ENCODE data around the gene SYNGR3.
A peak's percentile ranks its signal among the peaks of the same experiment; 100 is the strongest.
"Not testable (repeated sequence)": the region's sequence is repeated elsewhere in the genome, so short reads cannot be mapped to it uniquely, and the experiment has no call there.

Gene SYNGR3

DNA sequence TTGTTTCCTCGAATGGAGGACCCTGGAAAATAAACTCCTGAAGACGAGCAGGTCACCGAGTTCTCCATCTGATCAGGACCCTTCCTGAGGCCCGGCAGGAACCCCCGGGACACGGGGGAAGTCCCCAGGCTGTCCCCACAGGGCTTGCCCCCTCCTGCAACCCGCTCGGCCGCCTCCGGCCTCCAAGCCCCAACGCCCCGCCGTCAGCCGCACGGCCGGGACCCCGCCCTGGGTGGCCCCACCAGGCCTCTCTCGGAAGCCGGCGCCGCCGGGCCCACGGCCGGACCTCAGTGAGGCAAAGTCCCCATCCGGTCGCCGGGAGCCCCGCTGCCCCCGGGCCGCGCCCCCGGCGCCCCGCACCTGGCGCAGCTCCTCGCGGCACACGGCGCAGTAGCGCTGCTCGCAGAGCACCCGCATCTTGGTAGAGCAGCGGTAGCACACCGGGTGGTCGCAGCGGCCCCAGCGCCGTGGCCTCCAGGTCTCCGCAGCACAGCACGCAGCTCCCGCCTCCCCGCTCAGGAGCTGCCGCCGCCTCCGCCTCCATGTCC lies 19.5 kb downstream of the SYNGR3 start:
- DNase-seq = peak; percentile 29 to 35

DNA sequence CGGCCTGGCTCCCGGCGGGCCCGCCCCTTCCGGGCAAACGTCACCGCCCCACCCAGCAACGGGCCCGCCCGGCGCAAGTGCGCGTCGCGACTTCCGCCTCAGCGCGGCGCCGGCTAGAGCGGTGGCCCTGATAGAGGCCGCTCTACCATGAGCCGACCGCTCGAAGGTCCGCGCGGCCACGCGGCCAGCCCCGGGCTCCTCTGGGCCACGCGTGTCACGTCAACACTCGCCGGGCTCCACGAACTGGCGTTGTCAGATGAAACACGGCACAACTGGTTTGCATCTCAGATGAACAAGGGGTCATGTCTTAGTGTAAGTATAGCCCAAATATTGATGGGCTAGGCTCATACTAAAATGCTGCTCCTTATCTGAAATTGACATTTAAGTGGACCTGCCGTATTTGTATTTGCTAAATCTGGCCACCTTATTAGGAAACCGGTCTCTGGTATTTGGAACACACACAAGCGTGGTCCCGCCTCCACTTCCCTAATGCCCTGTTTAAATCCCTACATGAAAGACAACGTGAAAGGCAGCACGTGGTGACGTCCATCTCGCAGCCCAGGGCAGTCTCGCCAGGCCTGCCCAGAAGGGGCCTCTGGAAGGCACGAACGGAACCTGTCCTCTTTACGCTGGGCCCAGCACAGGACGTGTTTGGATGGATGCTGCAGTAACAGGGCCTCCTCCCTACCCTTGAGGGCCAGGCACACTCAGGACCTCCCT lies 20.2 kb downstream of the SYNGR3 start, which contains the start of gene ZNF598:
Gene ZNF598 (minus strand): TSS at position 31 of the 720 bp plus-strand sequence.
- peak; percentile 80 to 87 for DNase-seq

DNA sequence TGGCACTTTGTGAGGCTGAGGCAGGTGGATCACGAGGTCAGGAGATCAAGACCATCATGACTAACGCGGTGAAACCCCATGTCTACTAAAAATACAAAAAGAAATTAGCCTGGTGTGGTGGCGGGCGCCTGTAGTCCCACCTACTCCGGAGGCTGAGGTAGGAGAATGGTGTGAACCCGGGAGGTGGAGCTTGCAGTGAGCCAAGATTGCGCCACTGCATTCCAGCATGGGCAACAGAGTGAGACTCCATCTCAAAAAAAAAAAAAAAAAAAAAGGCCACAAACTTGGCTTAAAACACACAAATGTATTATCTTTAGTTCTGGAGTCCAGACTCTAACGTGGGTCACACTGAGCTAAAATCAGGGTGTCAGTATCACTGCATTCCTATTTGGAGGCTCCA lies 22.0 kb downstream of the SYNGR3 start:
- DNase-seq = not testable (repeated sequence)

DNA sequence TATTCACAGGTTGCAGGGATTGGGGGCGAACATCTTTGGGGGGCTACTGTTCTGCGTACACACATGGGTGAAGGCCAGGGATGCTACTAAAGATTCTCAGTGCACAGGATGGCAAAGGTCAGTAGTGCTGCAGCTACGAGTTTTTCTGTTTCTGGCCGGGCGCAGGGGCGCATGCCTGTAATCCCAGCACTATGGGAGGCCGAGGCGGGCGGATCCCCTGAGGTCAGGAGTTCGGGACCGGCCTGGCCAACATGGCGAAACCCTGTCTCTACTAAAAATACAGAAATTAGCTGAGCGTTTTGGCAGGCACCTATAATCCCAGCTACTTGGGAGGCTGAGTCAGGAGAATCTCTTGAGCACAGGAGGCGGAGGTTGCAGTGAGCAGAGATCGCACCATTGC lies 23.8 kb downstream of the SYNGR3 start:
- DNase-seq = no peak

DNA sequence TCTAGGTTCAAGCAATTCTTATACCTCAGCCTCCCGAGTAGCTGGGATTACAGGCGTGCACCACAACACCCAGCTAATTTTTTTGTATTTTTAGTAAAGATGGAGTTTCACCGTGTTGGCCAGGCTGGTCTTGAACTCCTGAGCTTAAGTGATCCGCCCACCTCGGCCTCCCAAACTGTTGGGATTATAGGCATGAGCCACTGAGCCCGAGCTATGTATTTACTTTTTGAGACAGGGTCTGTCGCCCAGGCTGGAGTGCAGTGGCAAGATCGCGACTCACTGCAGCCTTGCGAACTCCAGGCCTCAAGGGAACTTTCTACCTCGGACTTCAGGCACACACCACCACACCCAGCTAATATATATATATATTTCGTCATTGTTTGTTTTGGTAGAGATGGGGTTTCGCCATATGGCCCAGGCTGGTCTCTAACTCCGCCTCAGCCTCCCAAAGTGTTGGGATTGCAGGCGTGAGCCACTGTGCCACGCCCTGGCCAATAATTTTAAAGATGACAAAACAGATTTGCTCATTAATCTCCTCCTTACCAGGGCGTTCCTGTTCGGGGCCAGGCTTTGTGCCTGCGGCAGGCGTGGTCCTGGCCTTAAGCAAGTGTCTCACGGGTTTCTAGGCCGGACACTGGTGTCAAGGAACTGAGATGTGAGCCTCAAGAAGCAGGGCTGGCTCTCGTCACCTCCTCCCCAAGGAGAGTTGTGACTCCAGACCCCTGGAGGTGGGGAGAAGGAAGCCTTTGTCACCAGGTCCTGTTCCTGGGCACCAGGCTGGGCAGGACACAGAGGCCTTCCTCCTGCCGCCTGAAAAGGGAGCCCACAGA lies 25.6 kb downstream of the SYNGR3 start:
- DNase-seq = peak; percentile 70 to 78

DNA sequence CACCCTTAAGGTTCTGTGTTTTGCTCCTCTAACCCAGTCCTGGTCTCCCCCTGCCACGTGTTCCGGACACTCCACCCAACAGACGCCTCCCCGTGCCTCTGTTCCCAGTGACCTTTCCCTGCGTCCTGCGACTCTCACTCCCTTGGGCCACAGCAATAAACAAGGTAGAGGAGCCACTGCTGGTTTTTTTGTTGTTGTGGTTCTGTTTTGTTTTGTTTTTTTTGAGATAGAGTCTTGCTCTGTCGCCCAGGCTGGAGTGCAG lies 26.1 kb downstream of the SYNGR3 start:
- DNase-seq = no peak

DNA sequence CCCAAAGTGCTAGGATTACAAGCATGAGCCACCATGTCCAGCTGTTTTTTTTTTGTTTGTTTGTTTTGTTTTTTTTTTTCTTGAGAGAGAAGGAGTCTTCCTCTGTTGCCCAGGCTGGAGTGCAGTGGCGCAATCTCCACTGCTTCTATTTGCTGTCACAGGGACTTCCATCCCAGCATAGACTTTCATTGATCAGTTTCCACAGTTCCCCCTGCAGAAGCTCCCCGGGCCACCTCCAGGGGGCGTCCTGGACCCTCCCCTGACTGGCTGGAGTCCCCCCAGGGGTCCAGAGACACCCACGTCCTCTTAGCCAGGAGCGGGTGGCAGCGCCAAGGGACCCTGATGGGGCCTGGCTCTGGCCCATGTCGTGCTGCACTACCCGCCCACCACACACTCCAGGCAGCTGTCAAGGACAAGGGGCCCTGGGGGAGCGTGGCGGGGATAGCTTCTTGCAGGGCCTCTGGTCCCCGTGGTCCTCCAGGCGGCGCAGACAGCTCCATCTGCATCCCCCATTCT lies 26.7 kb downstream of the SYNGR3 start:
- no peak for DNase-seq

DNA sequence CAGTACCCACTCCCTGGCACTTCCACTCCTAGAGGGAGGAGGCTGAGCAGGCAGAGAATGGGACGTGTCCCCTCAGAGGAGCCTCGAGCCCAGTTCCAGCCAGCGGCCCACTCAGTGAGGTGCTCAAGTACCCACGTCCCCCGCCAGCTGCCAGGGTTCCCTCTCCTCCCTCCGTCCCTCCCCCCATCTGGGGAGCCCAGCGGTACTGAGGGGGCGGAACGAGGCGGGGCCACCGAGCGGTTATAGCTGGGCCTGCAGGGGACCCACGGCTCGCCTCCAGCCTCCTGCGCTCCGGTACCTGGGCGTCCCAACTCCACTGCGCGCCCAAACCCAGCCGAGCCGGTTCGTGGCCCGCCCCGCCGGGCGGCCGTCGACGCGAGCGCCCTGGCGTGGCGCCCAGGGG lies 29.7 kb downstream of the SYNGR3 start, which contains the start of gene NPW:
Gene NPW (plus strand): TSS at position 268 of the 403 bp plus-strand sequence.
- no peak for DNase-seq

DNA sequence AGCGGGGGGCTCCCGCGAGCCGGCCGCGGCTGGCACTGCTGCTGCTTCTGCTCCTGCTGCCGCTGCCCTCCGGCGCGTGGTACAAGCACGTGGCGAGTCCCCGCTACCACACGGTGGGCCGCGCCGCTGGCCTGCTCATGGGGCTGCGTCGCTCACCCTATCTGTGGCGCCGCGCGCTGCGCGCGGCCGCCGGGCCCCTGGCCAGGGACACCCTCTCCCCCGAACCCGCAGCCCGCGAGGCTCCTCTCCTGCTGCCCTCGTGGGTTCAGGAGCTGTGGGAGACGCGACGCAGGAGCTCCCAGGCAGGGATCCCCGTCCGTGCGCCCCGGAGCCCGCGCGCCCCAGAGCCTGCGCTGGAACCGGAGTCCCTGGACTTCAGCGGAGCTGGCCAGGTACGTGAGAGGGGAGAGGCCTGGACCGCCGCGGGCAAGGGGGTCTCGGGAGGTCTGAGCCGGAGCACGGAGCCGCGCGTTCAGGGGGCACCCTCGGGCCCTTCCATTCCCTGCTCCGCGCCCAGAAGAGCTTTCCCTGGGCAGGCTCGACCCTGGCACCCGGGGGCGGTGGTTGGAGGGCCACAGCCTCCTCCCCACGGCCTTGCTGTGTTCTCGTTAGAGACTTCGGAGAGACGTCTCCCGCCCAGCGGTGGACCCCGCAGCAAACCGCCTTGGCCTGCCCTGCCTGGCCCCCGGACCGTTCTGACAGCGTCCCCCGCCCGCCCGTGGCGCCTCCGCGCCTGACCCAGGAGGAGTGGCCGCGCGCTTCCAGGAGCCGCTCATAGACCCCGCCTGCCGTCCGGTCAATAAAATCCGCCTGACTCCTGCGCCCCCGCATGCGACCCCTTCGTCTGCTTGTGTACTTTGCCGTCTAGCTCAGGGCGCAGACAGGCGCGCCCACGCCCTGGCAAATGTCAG lies 30.4 kb downstream of the SYNGR3 start:
- DNase-seq = no peak

DNA sequence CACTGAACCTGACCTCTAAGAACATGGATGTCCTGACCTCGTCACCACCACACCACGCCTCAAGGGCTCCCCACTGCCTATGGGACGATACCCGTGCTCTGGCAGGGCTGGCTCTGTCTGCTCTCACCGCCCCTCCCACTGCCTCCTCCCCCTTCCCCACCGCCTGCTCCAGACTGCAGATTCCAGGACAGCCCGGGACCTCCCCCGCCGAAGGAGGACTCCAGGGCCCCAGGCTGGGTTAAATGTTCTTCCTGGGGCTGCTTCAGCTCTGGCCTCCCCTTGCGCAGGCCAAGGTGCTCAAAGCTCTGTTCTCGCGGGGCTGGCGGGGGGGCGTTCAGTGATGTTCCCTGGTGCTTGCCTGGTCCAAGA lies 32.9 kb downstream of the SYNGR3 start:
- peak in 1 of 2 donors; percentile 22 for DNase-seq

DNA sequence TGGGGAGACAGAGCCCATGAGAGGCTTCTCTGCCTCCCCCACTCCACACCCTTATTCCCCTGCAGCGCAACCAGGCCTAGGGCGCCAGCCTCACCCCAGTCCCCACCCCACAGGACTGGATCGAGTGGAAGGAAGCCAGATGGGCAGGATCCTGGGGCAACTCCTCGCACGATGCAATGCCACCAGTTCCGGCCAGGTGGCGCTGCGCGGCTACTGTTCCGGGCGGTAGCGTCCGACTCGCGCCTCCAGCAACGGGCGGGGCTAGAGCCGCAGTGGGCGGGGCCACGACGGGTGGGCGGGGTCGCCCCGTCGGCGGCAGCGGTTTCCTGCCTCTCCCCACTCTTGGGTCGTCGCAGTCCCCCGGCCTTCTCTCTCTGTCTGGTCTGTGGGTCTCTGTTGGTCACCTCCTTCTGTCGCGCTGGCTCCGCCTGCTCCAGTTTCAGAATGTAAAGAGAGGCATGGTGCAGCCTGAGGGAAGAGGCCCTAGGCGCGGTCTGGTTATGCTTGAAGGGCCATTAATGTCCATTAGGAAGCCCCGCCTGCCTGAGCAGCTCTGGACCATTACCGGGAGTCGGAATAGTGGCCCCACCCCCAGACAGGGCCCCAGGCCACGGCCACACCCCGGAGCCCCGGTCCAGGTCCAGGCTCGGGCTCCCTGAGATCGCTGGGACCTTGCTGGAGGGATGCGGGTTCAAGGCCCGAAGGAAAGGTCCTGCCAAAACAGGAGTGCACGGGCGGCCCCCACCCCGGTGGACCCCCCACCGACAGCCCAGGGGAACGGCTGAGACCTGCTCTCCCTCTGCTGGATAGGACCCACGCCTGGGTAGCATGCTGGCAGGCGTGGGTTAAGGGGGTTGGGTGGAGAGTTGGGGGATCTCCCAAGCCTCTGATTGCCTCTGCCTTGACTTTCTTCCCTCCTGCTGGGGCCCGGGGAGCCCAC lies 33.6 kb downstream of the SYNGR3 start:
- peak; percentile 74 to 99 for DNase-seq

DNA sequence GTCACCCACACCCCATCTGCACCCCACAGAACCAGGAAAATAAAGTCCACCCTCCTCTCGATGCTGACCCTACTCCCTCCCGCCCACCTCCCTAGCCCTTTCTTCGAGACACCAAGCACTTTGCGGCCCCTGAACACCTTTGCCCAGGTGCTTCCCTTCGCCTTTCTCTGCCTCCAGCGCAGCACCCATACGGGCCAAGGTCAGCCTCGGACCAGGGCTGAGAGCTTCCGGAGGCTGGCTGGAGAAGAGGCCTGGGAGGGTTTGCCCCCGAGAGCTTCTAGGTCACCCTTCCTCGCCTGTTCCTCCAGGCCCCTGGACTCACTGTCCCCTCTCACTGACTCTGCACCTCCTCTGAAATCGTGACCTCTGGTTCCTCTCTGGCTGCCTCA lies 34.3 kb downstream of the SYNGR3 start:
- no peak for DNase-seq

DNA sequence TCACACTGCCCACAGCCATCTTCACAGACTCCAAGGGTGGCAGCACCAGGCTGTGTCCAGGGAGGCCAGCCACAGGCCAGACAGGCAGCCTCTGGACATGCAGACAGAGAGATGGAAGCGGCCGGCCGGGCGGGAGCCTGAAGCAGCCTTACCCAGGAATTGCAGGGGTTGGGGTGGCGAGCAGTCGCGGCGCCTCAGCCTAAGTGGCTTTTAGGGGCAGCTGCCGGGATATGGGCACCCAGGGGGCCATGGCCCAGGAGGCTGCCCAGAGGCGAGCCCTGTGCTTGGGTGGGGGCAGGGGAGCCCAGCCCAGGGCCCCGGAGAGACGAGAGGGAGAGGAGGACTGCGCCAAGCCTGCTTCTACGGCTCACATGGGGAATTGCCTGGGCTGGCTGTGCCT lies 35.5 kb downstream of the SYNGR3 start:
- no peak for DNase-seq

DNA sequence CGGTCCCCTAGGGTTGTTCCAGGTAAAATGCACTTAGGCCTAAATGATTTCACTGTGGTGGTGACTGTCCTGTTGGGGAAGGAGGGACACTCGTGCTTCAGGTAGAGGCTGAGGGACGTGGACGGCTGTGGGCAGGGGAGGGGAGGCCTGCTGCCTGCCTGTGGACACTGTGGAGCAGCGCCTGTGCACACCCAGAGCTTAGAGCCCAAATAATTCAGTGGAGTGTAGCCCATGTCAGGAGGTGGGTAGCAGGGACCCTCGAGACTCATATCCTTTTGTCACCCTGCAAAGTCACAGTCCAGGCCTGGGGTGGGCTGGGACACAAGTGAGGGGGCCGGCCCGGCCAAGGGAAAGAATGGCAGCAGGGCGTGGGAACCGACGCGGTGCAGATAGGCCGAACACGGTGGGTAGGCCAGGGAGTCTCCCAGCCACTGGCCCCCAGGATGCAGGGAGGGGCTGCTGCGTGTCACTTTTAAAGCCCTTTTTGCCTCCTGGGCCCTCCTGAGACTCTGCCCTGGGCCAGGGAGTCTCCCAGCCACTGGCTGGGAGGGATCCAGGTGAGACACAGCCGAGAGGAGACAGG lies 36.2 kb downstream of the SYNGR3 start:
- no peak for DNase-seq

DNA sequence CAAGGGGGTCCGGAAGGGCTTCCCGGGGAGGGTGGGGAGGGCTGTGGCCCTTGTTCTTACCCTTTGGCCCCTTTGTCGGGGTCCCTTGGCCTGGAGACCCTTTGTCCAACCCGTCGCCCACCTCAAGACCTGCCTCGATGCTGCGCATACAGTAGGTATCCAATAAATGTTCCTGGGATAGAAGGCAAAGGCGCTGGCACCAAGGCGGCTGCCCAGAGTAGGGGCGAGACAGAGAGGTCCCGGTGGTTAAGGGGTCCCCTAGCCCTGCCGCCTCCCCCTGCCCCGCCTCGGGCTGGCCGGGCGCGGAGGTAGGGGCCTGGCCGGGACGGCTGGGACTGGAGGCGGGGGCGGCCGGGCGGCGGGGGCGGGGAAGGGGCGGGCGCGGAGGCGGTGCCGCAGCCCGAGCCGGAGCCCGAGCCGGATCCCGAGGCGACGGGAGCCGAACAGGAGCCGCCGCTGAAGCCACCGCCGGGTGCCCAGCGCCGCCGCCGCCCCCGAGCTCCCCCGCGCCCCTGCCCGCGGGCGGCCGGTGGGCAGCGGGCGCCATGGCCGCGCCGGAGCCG lies 36.8 kb downstream of the SYNGR3 start, which contains the start of gene NHERF2:
Gene NHERF2 (plus strand): TSS at position 442 of the 563 bp plus-strand sequence. CDS start 104 bp downstream, at position 546.
- no peak for DNase-seq

DNA sequence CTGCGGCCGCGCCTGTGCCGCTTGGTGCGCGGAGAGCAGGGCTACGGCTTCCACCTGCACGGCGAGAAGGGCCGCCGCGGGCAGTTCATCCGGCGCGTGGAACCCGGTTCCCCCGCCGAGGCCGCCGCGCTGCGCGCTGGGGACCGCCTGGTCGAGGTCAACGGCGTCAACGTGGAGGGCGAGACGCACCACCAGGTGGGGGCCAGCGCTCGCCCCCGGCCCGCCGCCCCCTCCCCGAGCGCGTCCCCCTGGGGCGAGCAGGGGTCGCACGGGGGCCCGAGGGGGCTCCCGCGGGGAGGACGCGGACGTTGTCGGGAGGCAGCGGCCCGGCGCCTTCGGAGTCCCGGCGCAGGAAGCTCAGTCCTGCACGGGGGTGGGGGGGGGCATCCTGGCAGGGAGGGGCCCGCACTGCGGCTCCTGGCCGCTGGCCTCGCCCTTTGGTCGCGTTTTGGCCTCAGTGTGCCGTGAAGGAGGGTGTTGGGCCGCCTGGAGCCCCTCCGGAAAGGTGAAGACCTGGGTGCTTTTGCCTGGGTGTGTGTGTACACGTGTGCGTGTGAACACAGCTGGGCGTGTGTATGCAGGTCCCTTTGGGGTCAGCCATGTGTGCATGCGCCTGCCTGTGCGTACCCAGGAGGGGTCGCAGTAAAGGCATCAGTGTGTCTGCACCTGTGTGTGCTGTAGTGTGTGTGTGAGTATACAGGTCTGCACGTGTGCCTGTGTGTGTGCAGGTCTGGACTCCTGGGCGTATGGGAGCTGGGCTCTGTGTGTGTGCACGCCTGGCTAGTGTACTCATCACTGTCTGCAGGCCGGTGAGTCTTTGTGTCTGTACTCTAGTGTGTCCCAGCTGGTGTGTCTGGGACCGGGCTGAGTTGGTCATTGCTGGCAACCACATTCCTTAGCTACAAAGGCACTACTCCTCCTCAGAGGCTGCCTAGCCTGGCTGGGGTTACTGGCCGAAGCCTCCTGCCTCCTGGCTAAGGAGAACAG lies 37.5 kb downstream of the SYNGR3 start:
- no peak for DNase-seq

DNA sequence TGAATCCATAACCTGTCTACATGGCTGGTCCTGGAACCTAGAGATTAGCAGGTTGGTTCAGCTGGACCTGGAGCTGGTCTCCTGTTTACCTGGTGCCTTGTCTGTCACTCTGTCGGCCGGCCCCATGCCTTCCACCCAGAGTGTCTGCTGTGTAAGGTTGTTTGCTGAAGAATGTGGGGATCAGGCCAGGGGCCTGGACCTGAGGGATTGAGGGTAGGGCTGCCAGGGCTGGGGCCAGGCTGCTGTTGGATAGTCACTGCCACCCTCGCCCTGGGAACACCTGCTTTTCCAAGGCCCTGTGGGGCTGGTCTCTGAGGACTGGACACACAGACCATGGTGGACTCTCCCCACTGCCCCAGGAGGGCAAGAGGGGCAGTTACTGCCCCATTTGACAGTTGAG lies 38.4 kb downstream of the SYNGR3 start:
- no peak for DNase-seq

DNA sequence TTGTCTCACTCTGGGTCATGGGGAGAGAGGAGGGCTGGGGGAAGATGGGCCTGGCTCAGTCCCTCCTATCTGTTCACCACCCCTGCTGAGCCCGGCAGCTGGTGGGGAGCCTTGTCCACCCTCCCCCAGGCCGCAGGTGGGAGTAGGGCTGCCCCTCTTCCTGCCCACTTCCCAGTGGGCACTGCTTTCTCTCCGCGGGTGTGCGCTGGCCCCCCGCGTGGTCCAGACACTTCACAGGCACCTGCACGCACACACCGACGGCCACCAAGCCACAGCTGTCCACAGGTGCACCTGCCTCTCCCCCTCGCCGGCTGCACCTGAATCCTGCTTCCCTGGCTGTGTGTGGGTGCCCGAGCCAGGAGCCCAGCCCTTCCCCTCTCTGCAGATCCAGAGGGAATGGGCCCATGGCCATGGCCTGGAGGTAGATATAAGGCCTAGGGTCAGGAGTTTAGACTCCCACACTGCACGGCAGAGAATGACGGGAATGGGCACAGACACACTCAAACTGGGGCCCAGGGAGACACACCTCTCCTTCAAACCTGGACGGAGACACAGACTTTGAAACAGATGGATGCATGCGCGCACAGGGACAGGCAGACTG lies 39.0 kb downstream of the SYNGR3 start:
- no peak for DNase-seq

DNA sequence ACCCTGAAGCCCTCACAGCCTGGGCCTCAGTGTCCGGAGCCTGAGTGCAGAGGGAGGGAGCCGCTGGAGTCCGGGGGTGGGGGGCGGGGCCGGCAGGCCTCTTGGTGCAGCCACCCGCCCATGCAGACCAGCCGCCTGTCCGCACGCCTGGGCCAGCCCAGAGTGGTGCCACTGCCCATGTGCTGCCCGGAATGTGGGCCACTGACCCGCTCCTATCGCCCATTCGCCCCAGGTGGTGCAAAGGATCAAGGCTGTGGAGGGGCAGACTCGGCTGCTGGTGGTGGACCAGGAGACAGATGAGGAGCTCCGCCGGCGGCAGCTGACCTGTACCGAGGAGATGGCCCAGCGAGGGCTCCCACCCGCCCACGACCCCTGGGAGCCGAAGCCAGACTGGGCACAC lies 39.6 kb downstream of the SYNGR3 start:
- DNase-seq = no peak

Measured in inflammatory macrophage treated with lipopolysaccharide for 1 hour (primary cell).